IPS-15b (cell line): ENCODE results near the gene CRYBB1.
A peak's percentile ranks its signal among the peaks of the same experiment; 100 is the strongest.

Experiments
- H3K27me3 ChIP-seq: one replicate; pipeline ENCODE4 v1.6.1; 2013; ENCODE audit warnings: low read length; ENCODE audit not compliant: control insufficient read depth, insufficient read depth
- H3K36me3 ChIP-seq: one replicate; pipeline ENCODE4 v1.6.1; 2013; ENCODE audit warnings: low read length; ENCODE audit not compliant: control insufficient read depth, insufficient read depth
- H3K4me1 ChIP-seq: one replicate; pipeline ENCODE4 v1.6.1; 2013; ENCODE audit warnings: mild to moderate bottlenecking, low read length; ENCODE audit not compliant: control insufficient read depth, insufficient read depth
- H3K4me3 ChIP-seq: one replicate; pipeline ENCODE4 v1.5.1; 2013; ENCODE audit warnings: low read depth, low read length
- H3K9ac ChIP-seq: one replicate; pipeline ENCODE4 v1.6.1; 2013; ENCODE audit warnings: low read depth, mild to moderate bottlenecking, low read length
- H3K9me3 ChIP-seq: one replicate; pipeline ENCODE4 v1.6.1; 2013; ENCODE audit warnings: mild to moderate bottlenecking, low read length; ENCODE audit not compliant: control insufficient read depth, insufficient read depth

Gene CRYBB1

DNA sequence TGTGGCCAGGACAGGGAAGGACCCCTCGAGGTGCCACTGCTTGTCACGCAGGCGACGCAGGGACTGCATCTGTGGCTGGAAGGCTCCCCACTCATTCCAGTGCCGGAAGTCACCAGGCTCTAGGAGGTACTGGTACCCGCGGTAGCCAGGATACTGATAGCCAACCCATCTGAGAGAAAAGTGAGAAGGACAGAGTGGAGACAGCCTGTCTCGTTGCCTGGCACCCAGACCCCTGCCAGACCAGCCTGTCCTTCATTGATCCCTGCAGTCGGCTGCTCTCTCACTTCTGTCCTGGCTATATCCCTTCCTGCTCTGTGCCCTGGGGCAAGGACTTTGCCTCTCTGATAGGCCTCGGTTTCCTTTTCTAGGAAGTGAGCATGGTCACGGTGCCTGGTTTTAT lies 18.3 kb downstream of the CRYBB1 start:
- Histone ChIP-seq H3K36me3 (no peaks in the 10 kb centered on the region), H3K4me1 (no peaks in the 10 kb centered on the region), H3K27me3 (no peaks in the 10 kb centered on the region), H3K9me3 (no peaks in the 10 kb centered on the region), H3K4me3 (no peak overlapping the region), H3K9ac (no peak overlapping the region)

DNA sequence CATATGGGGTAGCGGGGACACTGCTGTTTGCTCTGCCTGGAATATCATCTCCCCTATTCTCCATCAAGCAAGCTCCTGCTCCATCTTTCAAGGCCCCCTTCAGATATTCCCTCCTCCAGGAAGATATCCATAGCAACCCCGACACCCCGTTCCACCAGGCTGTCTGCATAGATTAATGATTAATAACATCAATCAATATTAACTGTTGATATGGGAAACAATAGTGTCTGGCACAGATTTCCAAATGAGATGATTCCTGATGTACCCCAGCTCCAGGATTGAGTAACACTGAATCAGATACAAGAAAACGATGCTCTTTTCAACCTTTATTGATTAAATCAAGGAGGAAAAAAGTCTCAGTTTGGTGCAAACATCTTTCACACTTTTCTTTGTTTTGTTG lies 20.3 kb downstream of the CRYBB1 start:
- Histone ChIP-seq H3K36me3 (no peaks in the 10 kb centered on the region), H3K27me3 (no peaks in the 10 kb centered on the region), H3K9ac (no peak overlapping the region), H3K4me3 (no peak overlapping the region), H3K9me3 (no peaks in the 10 kb centered on the region), H3K4me1 (no peaks in the 10 kb centered on the region)

DNA sequence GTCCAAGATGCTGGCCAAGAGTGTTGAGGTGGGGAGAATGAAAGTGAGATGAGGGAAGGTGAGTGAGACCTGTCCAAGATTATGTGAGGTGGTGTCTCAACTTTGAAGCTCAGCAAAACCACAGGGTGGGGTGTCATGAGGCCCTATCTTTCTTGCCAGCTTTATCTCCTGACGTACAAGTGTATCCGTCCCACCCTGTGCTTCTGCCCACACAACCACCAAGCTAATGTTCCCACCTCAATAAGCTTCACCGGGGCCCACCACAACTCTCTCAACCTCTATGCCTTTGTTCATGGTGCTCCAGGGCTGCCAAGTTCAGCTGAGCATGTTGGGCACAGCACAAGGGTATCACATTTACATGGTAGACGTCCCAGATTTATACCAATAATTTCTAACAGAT lies 20.8 kb downstream of the CRYBB1 start:
- Histone ChIP-seq H3K9ac (no peak overlapping the region), H3K36me3 (no peaks in the 10 kb centered on the region), H3K9me3 (no peaks in the 10 kb centered on the region), H3K27me3 (no peaks in the 10 kb centered on the region), H3K4me3 (no peak overlapping the region), H3K4me1 (no peaks in the 10 kb centered on the region)

DNA sequence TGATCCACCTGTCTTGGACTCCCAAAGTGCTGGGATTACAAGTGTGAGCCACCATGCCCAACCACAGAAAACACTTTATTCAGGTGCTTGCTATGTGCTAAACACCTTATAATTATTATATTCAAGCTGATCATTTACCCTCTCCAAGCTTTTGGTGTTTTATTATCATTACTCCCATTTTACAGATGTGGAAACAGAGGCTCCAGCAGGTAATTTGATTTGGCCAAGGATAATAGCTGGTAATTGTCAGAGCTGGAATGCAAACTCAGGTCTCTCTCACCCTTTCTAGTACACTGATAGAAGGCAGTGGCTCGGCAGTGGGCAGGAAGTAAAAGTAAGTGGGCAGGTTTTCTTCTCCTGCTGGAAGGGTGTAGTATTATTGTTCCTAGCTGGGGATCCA lies 24.1 kb downstream of the CRYBB1 start:
- Histone ChIP-seq H3K36me3 (peaks cover 1% of the 10 kb centered on the region), H3K4me1 (peaks cover 6% of the 10 kb centered on the region), H3K27me3 (no peaks in the 10 kb centered on the region), H3K9me3 (no peaks in the 10 kb centered on the region), H3K9ac (no peak overlapping the region), H3K4me3 (no peak overlapping the region)

DNA sequence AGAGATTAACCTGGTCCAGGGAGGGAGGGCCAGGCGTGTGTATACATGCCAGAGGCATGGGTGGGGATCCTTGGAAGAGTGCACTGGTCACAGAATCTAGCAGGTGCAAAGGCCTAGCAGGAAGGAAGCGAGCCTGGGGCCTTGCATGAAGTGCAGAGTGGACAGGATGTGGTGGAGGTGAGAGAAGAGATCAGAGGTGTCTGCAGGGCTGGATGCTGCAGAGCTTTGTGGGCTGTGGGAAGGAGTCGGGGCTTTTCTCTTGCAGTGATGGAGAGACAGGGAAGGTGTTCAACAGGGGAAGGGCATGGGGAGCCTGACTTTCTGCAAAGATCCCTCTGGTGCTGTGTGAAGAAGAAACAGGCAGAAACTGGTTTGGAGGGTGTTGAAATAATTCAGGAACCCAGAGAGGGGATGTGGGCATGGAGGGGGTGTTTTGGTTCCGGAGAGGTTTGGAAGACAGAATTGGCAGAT lies 25.4 kb downstream of the CRYBB1 start:
- Histone ChIP-seq H3K9ac (no peak overlapping the region), H3K4me3 (no peak overlapping the region)

DNA sequence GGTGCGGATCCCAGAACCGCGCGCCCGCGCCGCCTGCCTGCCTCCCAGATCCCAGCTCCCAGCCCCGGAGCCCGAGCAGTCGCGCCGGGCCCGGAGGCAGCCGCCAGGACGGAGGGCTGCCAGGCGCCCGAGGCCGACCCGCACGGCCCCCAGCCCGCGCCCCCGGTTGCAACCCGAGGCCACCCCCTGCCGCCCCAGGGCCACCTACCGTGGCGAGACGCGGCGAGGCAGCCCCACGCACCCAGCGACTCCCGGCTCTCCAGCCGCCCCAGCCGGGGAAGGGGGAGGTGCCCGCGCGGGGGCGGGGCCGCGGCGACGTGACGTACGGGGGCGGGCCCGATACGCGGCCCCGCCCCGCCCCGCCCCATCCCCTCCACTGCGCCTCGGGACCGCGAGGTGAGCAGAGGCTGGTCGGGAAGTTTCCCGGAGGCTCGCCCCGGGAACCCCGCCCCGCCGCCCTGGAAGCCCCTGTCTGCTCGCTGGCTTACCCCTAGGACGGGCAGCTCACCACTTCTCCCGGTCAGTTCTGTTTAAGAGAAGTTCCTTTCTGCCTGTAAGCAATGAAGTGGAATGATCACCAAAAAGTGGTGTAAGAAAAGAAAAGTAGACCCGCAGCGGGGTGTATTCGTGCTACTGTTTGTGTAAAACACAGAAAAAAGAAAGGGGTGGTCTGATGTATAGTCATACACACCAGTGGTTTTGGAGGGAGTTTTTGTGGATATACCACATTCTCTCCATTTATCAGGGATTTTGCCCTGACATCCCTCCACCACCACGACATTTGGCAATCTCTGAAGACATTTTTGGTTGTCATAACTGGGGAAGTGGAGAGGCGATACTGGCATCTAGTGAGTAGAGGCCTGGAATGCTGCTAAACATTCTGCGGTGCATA lies 27.7 kb downstream of the CRYBB1 start, which contains the start of gene TPST2:
Gene TPST2, minus strand, starts transcription at position 288 of the 892 bp plus-strand sequence. CDS start 48,502 bp downstream, outside the sequence.
- H3K4me3 ChIP-seq: peak within 1 kb of the TSS; percentile 92
- peak within 1 kb of the TSS; percentile 85 for H3K9ac ChIP-seq
- H3K9me3 ChIP-seq: no peaks in the 10 kb centered on the region
- peaks cover 6% of the 10 kb centered on the region for H3K4me1 ChIP-seq
- peaks cover 11% of the 10 kb centered on the region for H3K36me3 ChIP-seq
- no peaks in the 10 kb centered on the region for H3K27me3 ChIP-seq

More for the DNA sequence above, 25.4 kb downstream of the CRYBB1 start:
- Histone ChIP-seq H3K4me1 (peaks cover 6% of the 10 kb centered on the region), H3K36me3 (peaks cover 4% of the 10 kb centered on the region), H3K9me3 (no peaks in the 10 kb centered on the region), H3K27me3 (no peaks in the 10 kb centered on the region)

DNA sequence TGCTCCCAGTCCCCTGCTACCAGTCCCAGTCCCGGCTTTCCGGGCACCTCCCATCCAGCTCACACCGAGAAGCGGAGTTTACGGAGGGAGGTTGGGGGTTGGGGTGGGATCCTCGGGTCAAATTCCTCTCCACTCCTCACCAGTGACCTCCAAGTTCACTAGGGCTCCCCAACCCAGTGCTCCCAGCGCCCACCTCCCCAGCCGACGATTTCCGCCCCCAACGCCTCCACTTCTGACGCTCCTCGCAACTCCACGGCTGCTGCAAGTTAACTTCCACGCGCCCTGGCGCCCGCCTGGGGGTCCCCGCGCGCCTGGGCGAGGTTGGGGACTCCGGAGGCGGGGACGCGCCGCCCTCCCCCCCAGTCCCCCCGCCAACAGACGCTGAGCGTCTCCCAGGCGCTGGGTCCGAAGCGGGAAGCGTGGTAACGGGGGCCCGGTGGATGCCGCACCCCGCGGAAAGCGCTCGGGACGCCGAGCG lies 28.4 kb downstream of the CRYBB1 start:
- no peaks in the 10 kb centered on the region for H3K27me3 ChIP-seq
- peaks cover 11% of the 10 kb centered on the region for H3K36me3 ChIP-seq
- H3K9me3 ChIP-seq: no peaks in the 10 kb centered on the region
- H3K4me1 ChIP-seq: peaks cover 6% of the 10 kb centered on the region
- peak overlapping the region; percentile 85 for H3K9ac ChIP-seq
- H3K4me3 ChIP-seq: peak overlapping the region; percentile 92

DNA sequence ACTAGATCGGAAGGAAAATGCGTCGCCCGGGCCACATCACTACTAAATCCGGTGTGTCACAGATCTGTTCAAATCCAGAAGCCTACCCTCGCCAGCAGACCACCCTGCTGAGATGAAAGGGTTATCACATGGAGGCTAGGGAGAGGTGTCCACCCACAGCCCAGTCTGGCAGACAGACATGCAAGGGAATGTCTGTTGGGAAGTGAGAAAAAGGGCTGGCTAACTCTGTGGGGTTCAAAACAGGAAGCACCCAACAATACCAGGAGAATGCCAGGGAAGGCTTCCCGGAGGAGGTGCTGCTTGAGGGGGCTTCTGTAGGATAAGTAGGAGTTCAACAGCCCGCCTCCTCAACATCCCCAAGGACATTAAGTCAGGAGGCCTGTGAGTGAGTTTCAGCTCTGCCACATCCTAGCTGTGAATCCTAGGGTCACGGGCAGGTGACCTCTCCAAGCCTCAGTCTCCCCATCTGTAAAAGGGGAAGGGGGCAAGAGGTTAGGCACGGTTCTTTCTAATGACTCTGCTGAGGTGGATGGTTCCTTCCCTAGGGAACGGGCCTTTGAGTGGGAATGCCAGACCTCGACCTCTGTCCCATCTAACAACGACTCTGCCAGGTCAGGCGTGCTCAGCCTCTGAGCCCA lies 29.0 kb downstream of the CRYBB1 start:
- H3K9ac ChIP-seq: peak overlapping the region; percentile 85
- no peaks in the 10 kb centered on the region for H3K9me3 ChIP-seq
- no peaks in the 10 kb centered on the region for H3K27me3 ChIP-seq
- peaks cover 15% of the 10 kb centered on the region for H3K36me3 ChIP-seq
- peak overlapping the region; percentile 92 for H3K4me3 ChIP-seq
- peaks cover 10% of the 10 kb centered on the region for H3K4me1 ChIP-seq

DNA sequence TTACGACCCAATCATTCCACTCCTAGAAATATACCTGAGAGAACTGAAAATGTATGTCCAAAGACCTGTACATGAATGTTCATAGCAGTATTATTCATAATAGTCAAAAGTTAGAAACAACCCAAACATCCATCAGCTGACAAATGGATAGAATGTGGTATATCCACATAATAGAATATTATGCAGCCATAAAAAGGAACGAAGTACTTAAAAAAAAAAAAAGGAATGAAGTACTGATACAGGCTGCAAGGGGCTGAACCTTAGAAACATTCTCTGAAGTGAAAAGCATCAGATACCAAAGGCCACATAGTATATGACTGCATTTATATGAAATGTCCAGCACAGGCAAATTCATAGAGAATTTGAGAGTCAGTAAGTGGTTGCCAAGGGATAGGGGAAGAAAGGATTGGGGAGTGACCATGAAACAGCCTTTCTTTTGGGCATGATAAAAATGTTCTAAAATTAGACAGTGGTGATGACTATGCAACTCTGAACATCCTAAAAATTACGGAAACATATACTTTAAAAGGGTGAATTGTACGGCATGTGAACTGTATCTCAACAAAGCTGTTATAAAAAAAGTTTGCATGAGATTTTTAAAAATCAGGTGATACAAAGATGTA lies 29.7 kb downstream of the CRYBB1 start:
- Histone ChIP-seq H3K4me1 (peaks cover 12% of the 10 kb centered on the region), H3K4me3 (peak overlapping the region; percentile 92), H3K9me3 (no peaks in the 10 kb centered on the region), H3K36me3 (peaks cover 18% of the 10 kb centered on the region), H3K27me3 (no peaks in the 10 kb centered on the region), H3K9ac (no peak overlapping the region)

DNA sequence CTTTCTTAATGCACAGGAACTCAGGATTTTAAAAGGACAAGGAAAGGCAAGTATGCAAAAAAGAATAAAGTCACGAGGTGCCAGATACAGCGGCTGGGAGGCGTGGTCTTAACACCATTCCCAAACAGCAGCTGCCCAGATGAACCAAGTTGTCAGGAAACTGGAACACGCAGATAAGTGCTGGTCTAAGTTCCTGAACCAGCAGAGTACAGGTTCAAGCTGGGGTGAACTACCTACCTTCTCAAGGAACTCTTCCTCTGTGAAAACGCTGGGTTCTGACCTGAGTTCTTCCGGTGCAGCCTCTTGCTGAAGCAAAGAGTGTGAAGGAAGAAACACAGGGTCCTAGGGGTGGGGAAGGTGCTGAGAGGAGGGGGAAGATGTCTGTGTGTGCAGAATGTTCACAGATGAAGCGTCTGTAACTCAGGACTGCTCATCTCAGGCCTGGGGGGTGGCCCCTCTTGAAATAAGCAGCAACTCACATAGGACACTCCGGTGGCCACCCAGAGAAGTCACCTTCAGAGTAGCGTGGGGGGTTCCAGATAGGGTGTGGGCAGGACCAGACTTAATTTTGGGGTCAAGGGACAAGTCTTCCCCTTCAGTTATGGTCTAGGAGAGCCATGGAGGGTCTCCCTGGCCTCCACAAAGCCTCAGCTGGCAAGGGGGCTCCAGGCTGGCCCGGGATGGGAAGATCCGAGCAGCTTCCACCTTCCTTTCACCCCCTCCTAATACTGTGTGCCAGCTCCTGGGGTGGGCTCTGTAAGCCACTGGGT lies 31.1 kb downstream of the CRYBB1 start:
- peaks cover 25% of the 10 kb centered on the region for H3K36me3 ChIP-seq
- peaks cover 14% of the 10 kb centered on the region for H3K4me1 ChIP-seq
- no peaks in the 10 kb centered on the region for H3K9me3 ChIP-seq
- H3K4me3 ChIP-seq: no peak overlapping the region
- H3K27me3 ChIP-seq: no peaks in the 10 kb centered on the region
- peak overlapping the region; percentile 49 for H3K9ac ChIP-seq
